K562 (cell line): Measurements from ENCODE around the gene TBX6. TPM values are rescaled to one million over a fixed set of nuclear protein-coding genes. Genes with fewer than 3 reads are reported as not detected.

Experiments used
- FOXA1 ChIP-seq: fragments of 450-650 bp; IDR thresholded peaks from 2 replicates; pipeline ENCODE4 v1.6.1; 2016; ENCODE audit warnings: mild to moderate bottlenecking, borderline replicate concordance
- MNT ChIP-seq, 2 experiments: fragments of 450-650 bp; conservative IDR thresholded peaks; 2 replicates each; pipeline ENCODE4 v1.6.1; 2017; ENCODE audit warnings: mild to moderate bottlenecking in 2 of 2, moderate library complexity in 2 of 2
- NKRF ChIP-seq: fragments of 450-650 bp; IDR thresholded peaks from 2 replicates; pipeline ENCODE4 v1.6.1; 2016; ENCODE audit warnings: borderline replicate concordance
- NR2F6 ChIP-seq: fragments of 450-650 bp; formaldehyde crosslinking; IDR thresholded peaks from 2 replicates; pipeline ENCODE4 v1.4.0; 2020; ENCODE audit warnings: mild to moderate bottlenecking
- PURB ChIP-seq: sonication (generic); formaldehyde crosslinking; IDR thresholded peaks from 2 replicates; pipeline ENCODE4 v1.9.0; 2021; ENCODE audit warnings: low read depth, mild to moderate bottlenecking, missing genetic modification reagents
- RBM15 ChIP-seq: fragments of 200-400 bp; formaldehyde crosslinking; IDR thresholded peaks from 2 replicates; pipeline ENCODE4 v1.6.1; 2018; ENCODE audit warnings: mild to moderate bottlenecking, low read length, moderate library complexity; ENCODE audit not compliant: insufficient read depth
- SIRT6 ChIP-seq: IDR thresholded peaks from one replicate; pipeline ENCODE4 v1.6.1; 2012; ENCODE audit warnings: low read depth, mild to moderate bottlenecking, control low read depth, inconsistent platforms, low read length, moderate library complexity
- ZNF140 ChIP-seq: fragments of 250-450 bp; sonication (Bioruptor Pico); IDR thresholded peaks from 2 replicates; pipeline ENCODE4 v1.8.0; 2021; ENCODE audit warnings: moderate library complexity, mild to moderate bottlenecking, inconsistent platforms
- polyA plus RNA-seq, 8 experiments: library from polyadenylated mRNA; depleted of rRNA in 4 of 8; stranded (reverse) in 5 of 8; unstranded in 3 of 8; fragments of >200 nt; fragmentation: Nextera tagmentation in 2 of 8; fragmentation: Illumina TruSeq in 1 of 8; extraction: Ambion mirVana in 2 of 8; extraction: Trizol in 1 of 8; gene quantifications; 2 replicates each; pipeline versions ENCODE4 v1.2.1 to v1.2.3, GENCODE V29; 2011 to 2014; ENCODE audit warnings: inconsistent platforms in 1 of 8, missing spikeins in 1 of 8
- total RNA-seq, 7 experiments: library from RNA; depleted of rRNA in 6 of 7; stranded (reverse); fragments of >200 nt in 6 of 7; fragmentation: Illumina TruSeq in 2 of 7; extraction: Trizol in 2 of 7; gene quantifications; 2 replicates each; pipeline versions ENCODE4 v1.2.1 to v1.2.3, GENCODE V29; 2011 to 2021; ENCODE audit warnings: low replicate concordance in 1 of 7
- TF ChIP-seq, protein P1 (sequence below): fragments of 450-650 bp; IDR thresholded peaks from 2 replicates; pipeline ENCODE4 v1.6.1; 2016; ENCODE audit warnings: mild to moderate bottlenecking, moderate library complexity
- TF ChIP-seq, protein P2 (sequence below): fragments of 450-650 bp; IDR thresholded peaks from 2 replicates; pipeline ENCODE4 v1.6.1; 2017; ENCODE audit warnings: mild to moderate bottlenecking, moderate library complexity

The TBX6 gene
- total and polyA plus RNA-seq, 9 of the 15 experiments (the other 6 are each of a cell fraction or from before 2014, with no cell fraction given): 0.07 to 0.58 (median 0.11) TPM; not detected in 2

- TF ChIP-seq NKRF (no peak), FOXA1 (no peak), PURB (CRISPR knock-in tag) (no peak), ZNF140 (no peak), NR2F6 (no peak), RBM15 (no peak), MNT (conservative IDR thresholded peaks at IDR 0.05) (peak; percentile 67 to 69), SIRT6 (no peak)
- TF ChIP-seq, protein P1, sequence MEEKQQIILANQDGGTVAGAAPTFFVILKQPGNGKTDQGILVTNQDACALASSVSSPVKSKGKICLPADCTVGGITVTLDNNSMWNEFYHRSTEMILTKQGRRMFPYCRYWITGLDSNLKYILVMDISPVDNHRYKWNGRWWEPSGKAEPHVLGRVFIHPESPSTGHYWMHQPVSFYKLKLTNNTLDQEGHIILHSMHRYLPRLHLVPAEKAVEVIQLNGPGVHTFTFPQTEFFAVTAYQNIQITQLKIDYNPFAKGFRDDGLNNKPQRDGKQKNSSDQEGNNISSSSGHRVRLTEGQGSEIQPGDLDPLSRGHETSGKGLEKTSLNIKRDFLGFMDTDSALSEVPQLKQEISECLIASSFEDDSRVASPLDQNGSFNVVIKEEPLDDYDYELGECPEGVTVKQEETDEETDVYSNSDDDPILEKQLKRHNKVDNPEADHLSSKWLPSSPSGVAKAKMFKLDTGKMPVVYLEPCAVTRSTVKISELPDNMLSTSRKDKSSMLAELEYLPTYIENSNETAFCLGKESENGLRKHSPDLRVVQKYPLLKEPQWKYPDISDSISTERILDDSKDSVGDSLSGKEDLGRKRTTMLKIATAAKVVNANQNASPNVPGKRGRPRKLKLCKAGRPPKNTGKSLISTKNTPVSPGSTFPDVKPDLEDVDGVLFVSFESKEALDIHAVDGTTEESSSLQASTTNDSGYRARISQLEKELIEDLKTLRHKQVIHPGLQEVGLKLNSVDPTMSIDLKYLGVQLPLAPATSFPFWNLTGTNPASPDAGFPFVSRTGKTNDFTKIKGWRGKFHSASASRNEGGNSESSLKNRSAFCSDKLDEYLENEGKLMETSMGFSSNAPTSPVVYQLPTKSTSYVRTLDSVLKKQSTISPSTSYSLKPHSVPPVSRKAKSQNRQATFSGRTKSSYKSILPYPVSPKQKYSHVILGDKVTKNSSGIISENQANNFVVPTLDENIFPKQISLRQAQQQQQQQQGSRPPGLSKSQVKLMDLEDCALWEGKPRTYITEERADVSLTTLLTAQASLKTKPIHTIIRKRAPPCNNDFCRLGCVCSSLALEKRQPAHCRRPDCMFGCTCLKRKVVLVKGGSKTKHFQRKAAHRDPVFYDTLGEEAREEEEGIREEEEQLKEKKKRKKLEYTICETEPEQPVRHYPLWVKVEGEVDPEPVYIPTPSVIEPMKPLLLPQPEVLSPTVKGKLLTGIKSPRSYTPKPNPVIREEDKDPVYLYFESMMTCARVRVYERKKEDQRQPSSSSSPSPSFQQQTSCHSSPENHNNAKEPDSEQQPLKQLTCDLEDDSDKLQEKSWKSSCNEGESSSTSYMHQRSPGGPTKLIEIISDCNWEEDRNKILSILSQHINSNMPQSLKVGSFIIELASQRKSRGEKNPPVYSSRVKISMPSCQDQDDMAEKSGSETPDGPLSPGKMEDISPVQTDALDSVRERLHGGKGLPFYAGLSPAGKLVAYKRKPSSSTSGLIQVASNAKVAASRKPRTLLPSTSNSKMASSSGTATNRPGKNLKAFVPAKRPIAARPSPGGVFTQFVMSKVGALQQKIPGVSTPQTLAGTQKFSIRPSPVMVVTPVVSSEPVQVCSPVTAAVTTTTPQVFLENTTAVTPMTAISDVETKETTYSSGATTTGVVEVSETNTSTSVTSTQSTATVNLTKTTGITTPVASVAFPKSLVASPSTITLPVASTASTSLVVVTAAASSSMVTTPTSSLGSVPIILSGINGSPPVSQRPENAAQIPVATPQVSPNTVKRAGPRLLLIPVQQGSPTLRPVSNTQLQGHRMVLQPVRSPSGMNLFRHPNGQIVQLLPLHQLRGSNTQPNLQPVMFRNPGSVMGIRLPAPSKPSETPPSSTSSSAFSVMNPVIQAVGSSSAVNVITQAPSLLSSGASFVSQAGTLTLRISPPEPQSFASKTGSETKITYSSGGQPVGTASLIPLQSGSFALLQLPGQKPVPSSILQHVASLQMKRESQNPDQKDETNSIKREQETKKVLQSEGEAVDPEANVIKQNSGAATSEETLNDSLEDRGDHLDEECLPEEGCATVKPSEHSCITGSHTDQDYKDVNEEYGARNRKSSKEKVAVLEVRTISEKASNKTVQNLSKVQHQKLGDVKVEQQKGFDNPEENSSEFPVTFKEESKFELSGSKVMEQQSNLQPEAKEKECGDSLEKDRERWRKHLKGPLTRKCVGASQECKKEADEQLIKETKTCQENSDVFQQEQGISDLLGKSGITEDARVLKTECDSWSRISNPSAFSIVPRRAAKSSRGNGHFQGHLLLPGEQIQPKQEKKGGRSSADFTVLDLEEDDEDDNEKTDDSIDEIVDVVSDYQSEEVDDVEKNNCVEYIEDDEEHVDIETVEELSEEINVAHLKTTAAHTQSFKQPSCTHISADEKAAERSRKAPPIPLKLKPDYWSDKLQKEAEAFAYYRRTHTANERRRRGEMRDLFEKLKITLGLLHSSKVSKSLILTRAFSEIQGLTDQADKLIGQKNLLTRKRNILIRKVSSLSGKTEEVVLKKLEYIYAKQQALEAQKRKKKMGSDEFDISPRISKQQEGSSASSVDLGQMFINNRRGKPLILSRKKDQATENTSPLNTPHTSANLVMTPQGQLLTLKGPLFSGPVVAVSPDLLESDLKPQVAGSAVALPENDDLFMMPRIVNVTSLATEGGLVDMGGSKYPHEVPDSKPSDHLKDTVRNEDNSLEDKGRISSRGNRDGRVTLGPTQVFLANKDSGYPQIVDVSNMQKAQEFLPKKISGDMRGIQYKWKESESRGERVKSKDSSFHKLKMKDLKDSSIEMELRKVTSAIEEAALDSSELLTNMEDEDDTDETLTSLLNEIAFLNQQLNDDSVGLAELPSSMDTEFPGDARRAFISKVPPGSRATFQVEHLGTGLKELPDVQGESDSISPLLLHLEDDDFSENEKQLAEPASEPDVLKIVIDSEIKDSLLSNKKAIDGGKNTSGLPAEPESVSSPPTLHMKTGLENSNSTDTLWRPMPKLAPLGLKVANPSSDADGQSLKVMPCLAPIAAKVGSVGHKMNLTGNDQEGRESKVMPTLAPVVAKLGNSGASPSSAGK: peak; percentile 42; the same call in 1 of the 2 replicates
- TF ChIP-seq, protein P2, sequence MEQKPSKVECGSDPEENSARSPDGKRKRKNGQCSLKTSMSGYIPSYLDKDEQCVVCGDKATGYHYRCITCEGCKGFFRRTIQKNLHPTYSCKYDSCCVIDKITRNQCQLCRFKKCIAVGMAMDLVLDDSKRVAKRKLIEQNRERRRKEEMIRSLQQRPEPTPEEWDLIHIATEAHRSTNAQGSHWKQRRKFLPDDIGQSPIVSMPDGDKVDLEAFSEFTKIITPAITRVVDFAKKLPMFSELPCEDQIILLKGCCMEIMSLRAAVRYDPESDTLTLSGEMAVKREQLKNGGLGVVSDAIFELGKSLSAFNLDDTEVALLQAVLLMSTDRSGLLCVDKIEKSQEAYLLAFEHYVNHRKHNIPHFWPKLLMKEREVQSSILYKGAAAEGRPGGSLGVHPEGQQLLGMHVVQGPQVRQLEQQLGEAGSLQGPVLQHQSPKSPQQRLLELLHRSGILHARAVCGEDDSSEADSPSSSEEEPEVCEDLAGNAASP: no peak
Observed at GRCh38 chr16:30063893-30064728, 27.6 kb downstream of the TBX6 start (continued).
